Neural progenitor cell (in vitro differentiated cells): ENCODE data around the gene TBL1Y. TPM values are rescaled to one million over a fixed set of nuclear protein-coding genes. Genes with fewer than 3 reads are reported as not detected.

Source experiments
- DNase-seq: peaks from one replicate; pipeline ENCODE4 v3.0.0-alpha.2; 2016; ENCODE audit warnings: low spot score
- H2AFZ ChIP-seq: fragments of 200-600 bp; sonication (generic); replicated peaks from 2 replicates; pipeline ENCODE4 v1.6.1; 2016; ENCODE audit warnings: antibody characterized with exemption
- H3F3A ChIP-seq: fragments of 200-600 bp; sonication (generic); 2 replicates; pipeline ENCODE4 v1.6.1; 2016; ENCODE audit warnings: antibody characterized with exemption, low read depth
- H3K27ac ChIP-seq: fragments of 200-600 bp; sonication (generic); 2 replicates; pipeline ENCODE4 v1.5.1; 2016; ENCODE audit warnings: mild to moderate bottlenecking
- H3K27me3 ChIP-seq: fragments of 200-600 bp; sonication (generic); 2 replicates; pipeline ENCODE4 v1.6.1; 2016; ENCODE audit warnings: mild to moderate bottlenecking, moderate library complexity
- H3K36me3 ChIP-seq: fragments of 200-600 bp; sonication (generic); 2 replicates; pipeline ENCODE4 v1.5.1; 2016
- H3K4me1 ChIP-seq: fragments of 200-600 bp; sonication (generic); 2 replicates; pipeline ENCODE4 v1.6.1; 2016; ENCODE audit warnings: mixed run types
- H3K4me2 ChIP-seq: fragments of 200-600 bp; sonication (generic); 2 replicates; pipeline ENCODE4 v1.6.1; 2016
- H3K4me3 ChIP-seq: fragments of 200-600 bp; sonication (generic); 2 replicates; pipeline ENCODE4 v1.5.1; 2016
- H3K79me2 ChIP-seq: fragments of 200-600 bp; sonication (generic); 2 replicates; pipeline ENCODE4 v1.6.1; 2016; ENCODE audit warnings: low read depth
- H3K9ac ChIP-seq: fragments of 200-600 bp; sonication (generic); 2 replicates; pipeline ENCODE4 v1.6.1; 2016
- H3K9me3 ChIP-seq: fragments of 200-600 bp; sonication (generic); 2 replicates; pipeline ENCODE4 v1.5.1; 2016; ENCODE audit warnings: low read depth
- H4K20me1 ChIP-seq: fragments of 200-600 bp; sonication (generic); 2 replicates; pipeline ENCODE4 v1.6.1; 2016; ENCODE audit warnings: low read depth
- H3K27ac Mint-ChIP-seq: 3 replicates; pipeline ENCODE4 v1.8.0; 2021; ENCODE audit warnings: mixed read lengths
- H3K27me3 Mint-ChIP-seq: 2 replicates; pipeline ENCODE4 v1.8.0; 2022; ENCODE audit warnings: low read depth, mild to moderate bottlenecking, inconsistent platforms, moderate library complexity, mixed read lengths; ENCODE audit not compliant: insufficient read depth
- H3K36me3 Mint-ChIP-seq: 3 replicates; pipeline ENCODE4 v1.8.0; 2021; ENCODE audit warnings: mixed read lengths
- H3K4me1 Mint-ChIP-seq: 3 replicates; pipeline ENCODE4 v1.8.0; 2021; ENCODE audit warnings: mixed read lengths
- H3K4me3 Mint-ChIP-seq: 3 replicates; pipeline ENCODE4 v1.8.0; 2021; ENCODE audit warnings: mild to moderate bottlenecking, moderate library complexity, mixed read lengths
- H3K9me3 Mint-ChIP-seq: 3 replicates; pipeline ENCODE4 v1.8.0; 2020; ENCODE audit warnings: mixed read lengths
- CTCF ChIP-seq: fragments of 200-600 bp; sonication (generic); IDR thresholded peaks from 2 replicates; pipeline ENCODE4 v1.5.1; 2017; ENCODE audit warnings: antibody characterized with exemption, mild to moderate bottlenecking
- EZH2 ChIP-seq: fragments of 200-600 bp; sonication (generic); IDR thresholded peaks from 2 replicates; pipeline ENCODE4 v1.6.1; 2017; ENCODE audit warnings: antibody characterized with exemption, mild to moderate bottlenecking, moderate library complexity
- EZH2phosphoT487 ChIP-seq: fragments of 200-600 bp; sonication (generic); IDR thresholded peaks from 2 replicates; pipeline ENCODE4 v1.6.1; 2017; ENCODE audit warnings: antibody characterized with exemption
- total RNA-seq: library from RNA; depleted of rRNA; stranded (reverse); fragments of >200 nt; gene quantifications from 2 replicates; pipeline ENCODE4 v1.2.3, GENCODE V29; 2015; ENCODE audit warnings: low replicate concordance

Gene TBL1Y
- total RNA-seq, 1 donor from 2014 or later = not detected

DNA sequence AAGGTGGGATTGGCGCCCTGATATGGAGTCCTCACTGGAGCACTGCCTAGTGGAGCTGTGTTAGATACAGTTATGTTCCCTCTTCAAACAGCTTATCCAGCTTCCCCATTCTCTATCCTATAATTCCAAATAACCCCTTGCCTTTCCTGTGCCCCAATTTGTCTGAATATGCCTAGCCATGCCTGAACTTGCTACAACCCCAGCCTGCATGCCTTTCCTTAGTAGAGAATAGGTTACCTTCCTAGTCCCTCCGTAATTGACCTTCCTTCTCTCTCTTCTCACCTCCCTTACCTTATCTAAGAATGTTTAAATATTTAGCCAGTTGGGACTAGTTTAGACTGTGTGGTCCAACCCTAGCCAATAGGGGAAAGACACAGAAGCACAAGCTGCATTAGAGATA is 102.6 kb downstream of the TBL1Y start:
- no peak overlapping the region for H3K4me3 ChIP-seq
- H3K4me3 Mint-ChIP-seq = no peak overlapping the region
- H3K27me3 ChIP-seq = no peaks in the 10 kb centered on the region
- no peaks in the 10 kb centered on the region for H3K36me3 Mint-ChIP-seq
- H3F3A ChIP-seq = no peaks in the 10 kb centered on the region
- H3K4me1 ChIP-seq = no peaks in the 10 kb centered on the region
- H3K27ac Mint-ChIP-seq = no peak overlapping the region
- H3K4me2 ChIP-seq = no peak overlapping the region
- H3K36me3 ChIP-seq = no peaks in the 10 kb centered on the region
- DNase-seq = no peak
- H3K9ac ChIP-seq = no peak overlapping the region
- TF ChIP-seq CTCF (no peak), EZH2 (no peak), EZH2phosphoT487 (no peak)
- no peaks in the 10 kb centered on the region for H3K9me3 ChIP-seq
- no peaks in the 10 kb centered on the region for H3K79me2 ChIP-seq
- no peaks in the 10 kb centered on the region for H3K4me1 Mint-ChIP-seq
- no peaks in the 10 kb centered on the region for H3K9me3 Mint-ChIP-seq
- no peak overlapping the region for H2AFZ ChIP-seq
- no peak overlapping the region for H3K27ac ChIP-seq
- H3K27me3 Mint-ChIP-seq = no peaks in the 10 kb centered on the region
- no peaks in the 10 kb centered on the region for H4K20me1 ChIP-seq

DNA sequence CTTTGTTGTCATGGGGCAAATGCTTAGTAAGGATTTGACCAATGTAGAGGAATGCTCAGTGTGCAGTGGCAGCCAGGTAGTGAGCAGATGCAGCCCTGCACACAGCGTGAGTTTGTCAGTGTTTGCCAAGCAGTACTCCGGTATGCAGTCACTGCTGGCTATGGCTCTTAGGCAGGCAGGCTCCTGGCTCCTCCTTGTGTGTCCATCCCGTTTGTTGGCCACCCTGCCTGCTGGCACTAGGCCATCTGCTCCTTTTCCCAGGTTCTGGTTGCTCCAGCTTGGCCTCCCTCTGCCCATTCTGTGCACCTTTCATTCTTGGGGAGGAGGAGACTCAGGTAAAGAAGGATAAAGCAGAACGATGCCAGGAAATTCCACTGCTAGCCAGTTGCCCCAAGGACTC is 106.0 kb downstream of the TBL1Y start:
- H2AFZ ChIP-seq = no peak overlapping the region

DNA sequence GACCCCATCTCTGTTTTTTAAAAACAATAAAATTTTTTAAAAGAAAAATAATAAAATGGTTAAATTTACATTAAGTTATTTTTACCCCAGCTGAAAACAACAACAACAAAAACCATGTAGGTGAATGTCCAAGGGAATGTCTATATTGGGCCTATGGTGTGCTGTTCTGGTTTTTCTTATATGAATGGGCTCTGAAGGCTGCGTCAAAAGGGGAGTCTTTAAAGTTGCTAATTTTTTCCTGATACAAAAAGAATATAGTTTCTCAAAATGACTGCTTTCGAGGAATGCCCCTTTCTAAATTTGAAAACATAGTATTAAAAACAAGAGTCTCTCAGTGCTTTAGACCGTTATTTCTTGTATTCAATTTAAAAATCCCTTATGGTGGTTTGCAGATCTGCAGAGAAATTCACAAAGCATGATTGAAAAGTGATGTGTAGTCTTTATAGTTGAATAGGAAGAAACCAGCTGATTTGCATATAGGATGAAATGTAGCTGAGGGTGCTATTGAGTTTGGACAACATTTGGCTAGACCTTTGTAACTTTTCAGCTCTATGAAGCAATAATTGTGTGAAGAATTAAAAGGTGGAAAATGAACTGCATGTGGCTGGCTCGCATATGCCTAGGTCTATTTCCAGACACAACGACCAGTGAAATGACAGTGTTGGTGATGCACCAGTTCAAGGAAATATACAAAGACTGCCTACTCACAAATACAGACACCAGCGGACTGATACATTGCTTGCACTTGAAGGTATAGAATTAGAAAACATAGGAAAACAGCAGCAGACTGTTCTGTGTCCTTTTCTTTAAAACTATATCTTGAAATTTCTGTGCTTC is 107.0 kb downstream of the TBL1Y start:
- Histone ChIP-seq H2AFZ (no peak overlapping the region), H3K9ac (no peak overlapping the region), H3K4me2 (no peak overlapping the region), H3K27ac (no peak overlapping the region), H3K27me3 (no peaks in the 10 kb centered on the region), H3K36me3 (no peaks in the 10 kb centered on the region), H3K9me3 (no peaks in the 10 kb centered on the region), H4K20me1 (no peaks in the 10 kb centered on the region), H3K4me1 (no peaks in the 10 kb centered on the region), H3K79me2 (no peaks in the 10 kb centered on the region), H3F3A (no peaks in the 10 kb centered on the region), H3K4me3 (no peak overlapping the region)
- H3K27me3 Mint-ChIP-seq = no peaks in the 10 kb centered on the region
- H3K9me3 Mint-ChIP-seq = no peaks in the 10 kb centered on the region
- no peaks in the 10 kb centered on the region for H3K36me3 Mint-ChIP-seq
- no peak overlapping the region for H3K4me3 Mint-ChIP-seq
- no peak for DNase-seq
- no peaks in the 10 kb centered on the region for H3K4me1 Mint-ChIP-seq
- TF ChIP-seq EZH2phosphoT487 (no peak), EZH2 (no peak), CTCF (no peak)
- H3K27ac Mint-ChIP-seq = no peak overlapping the region

More for the DNA sequence above, 106.0 kb downstream of the TBL1Y start:
- no peaks in the 10 kb centered on the region for H3K4me1 Mint-ChIP-seq
- H3K9ac ChIP-seq = no peak overlapping the region
- H4K20me1 ChIP-seq = no peaks in the 10 kb centered on the region
- H3K27me3 Mint-ChIP-seq = no peaks in the 10 kb centered on the region
- H3K4me1 ChIP-seq = no peaks in the 10 kb centered on the region
- H3K79me2 ChIP-seq = no peaks in the 10 kb centered on the region
- H3K4me2 ChIP-seq = no peak overlapping the region
- H3K36me3 ChIP-seq = no peaks in the 10 kb centered on the region
- no peaks in the 10 kb centered on the region for H3K36me3 Mint-ChIP-seq
- no peak overlapping the region for H3K4me3 ChIP-seq
- H3K4me3 Mint-ChIP-seq = no peak overlapping the region
- DNase-seq = no peak
- no peaks in the 10 kb centered on the region for H3F3A ChIP-seq
- H3K27me3 ChIP-seq = no peaks in the 10 kb centered on the region
- no peak for TF ChIP-seq EZH2phosphoT487
- TF ChIP-seq CTCF = no peak
- TF ChIP-seq EZH2 = no peak
- no peak overlapping the region for H3K27ac Mint-ChIP-seq
- H3K27ac ChIP-seq = no peak overlapping the region
- no peaks in the 10 kb centered on the region for H3K9me3 ChIP-seq
- H3K9me3 Mint-ChIP-seq = no peaks in the 10 kb centered on the region
